Measurements from ENCODE around the gene BRD9.
"Not testable (repeated sequence)": the region's sequence is repeated elsewhere in the genome, so short reads cannot be mapped to it uniquely, and the experiment has no call there.

DNA sequence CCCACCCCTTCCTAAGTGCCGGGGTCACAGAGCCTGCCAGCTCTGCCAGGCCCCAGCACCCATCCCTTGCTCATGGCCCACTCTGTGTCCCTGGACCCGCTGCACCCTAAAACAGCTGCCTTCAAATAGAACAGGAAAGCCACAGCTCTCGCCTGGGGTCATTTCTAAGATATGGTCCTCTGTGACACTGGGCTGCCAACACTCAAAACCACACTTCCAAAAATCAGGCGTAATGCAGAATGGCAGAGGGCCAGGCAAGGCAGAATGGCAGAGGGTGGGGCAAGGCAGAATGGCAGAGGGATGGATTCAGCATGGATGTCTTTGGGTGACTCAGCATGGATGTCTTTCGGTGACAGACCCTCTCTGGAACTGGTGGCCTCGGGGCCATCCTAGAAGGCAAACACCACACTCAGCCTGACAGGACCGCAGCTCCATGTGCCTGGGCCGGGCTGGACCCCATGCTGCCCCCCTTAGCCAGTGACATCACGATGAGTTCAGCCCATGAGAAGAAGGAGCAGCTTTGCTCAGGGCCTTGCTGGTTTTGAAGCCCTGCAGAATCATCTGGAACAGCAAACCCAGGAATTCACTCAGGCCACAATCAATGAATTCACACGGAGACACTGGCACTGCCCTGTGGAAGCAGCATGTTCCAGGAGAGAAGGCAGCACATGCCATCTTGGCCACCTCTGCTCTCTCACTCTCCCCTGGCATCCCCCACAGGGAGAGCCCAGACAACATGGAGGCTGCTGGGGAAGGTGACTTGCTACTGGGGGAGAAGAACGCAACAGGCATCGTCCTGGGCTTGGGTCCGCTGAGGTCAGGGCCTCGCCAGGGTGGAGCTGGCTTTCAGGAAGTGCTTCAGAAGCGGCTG is 50.8 kb downstream of the BRD9 start:
- not testable (repeated sequence) for TF ChIP-seq EZH2 (IDR thresholded peaks at IDR 0.05; ENCODE audit: low read length)
- TF ChIP-seq, protein P1, sequence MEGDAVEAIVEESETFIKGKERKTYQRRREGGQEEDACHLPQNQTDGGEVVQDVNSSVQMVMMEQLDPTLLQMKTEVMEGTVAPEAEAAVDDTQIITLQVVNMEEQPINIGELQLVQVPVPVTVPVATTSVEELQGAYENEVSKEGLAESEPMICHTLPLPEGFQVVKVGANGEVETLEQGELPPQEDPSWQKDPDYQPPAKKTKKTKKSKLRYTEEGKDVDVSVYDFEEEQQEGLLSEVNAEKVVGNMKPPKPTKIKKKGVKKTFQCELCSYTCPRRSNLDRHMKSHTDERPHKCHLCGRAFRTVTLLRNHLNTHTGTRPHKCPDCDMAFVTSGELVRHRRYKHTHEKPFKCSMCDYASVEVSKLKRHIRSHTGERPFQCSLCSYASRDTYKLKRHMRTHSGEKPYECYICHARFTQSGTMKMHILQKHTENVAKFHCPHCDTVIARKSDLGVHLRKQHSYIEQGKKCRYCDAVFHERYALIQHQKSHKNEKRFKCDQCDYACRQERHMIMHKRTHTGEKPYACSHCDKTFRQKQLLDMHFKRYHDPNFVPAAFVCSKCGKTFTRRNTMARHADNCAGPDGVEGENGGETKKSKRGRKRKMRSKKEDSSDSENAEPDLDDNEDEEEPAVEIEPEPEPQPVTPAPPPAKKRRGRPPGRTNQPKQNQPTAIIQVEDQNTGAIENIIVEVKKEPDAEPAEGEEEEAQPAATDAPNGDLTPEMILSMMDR (optimal IDR thresholded peaks at IDR 0.05 in 1 of 3, IDR thresholded peaks at IDR 0.05 in 1 of 3, conservative IDR thresholded peaks at IDR 0.05 in 1 of 3; ENCODE audit: extremely low read depth in 1 of 3, insufficient read depth in 2 of 3, low read length in 3 of 3) = not testable (repeated sequence)
